Measurements from ENCODE around the gene CACNA1C.

Gene CACNA1C

DNA sequence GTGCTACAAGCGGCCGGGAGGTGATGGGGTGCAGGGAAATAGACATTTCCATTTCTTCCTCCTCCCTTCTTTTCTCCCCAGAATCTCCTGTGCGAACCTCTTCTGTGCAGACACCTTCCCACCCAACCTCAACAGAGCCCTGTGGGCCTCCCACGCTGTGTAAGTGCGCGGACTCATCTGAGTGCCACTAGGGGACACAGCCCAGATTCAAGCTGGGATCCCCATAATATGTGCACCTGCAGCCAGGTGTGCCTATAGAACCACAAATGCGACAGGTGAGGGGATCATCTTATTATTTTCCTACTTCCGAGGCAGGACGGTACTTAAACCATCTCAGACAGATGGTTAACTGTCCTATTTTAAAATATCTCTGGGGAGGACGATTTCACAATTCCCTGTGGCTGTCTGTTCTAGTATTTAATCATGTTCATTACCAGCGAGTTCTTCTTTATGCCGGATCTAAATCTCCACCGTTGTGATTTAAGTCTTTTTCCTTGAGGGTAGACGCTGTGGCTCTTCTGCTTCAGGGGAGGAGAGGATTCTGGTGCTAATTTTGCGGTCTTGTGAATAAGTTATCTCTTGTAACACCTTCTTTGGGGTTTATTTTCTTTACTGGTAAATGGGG lies 17.2 kb upstream of the CACNA1C start:
- FAIRE-seq = no peak

DNA sequence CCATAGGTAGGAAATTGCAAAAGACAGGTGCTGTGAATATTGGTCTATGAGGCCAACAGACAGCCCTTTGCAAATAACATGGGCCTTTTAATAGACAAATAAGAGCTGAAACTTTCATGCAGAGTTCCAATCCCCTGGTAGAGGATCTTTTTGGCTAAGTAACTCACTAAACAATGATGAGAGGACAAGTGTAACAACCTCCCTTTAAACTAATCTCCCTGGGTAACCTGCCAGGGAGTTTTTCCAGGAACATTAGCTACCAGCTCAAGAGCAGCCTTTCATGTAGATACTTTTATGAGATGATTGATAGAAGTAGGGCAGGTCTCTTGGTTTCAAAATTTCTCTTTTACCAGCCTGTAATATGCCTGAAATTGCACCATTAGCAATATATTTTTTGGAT lies 13.8 kb upstream of the CACNA1C start:
- FAIRE-seq = no peak

DNA sequence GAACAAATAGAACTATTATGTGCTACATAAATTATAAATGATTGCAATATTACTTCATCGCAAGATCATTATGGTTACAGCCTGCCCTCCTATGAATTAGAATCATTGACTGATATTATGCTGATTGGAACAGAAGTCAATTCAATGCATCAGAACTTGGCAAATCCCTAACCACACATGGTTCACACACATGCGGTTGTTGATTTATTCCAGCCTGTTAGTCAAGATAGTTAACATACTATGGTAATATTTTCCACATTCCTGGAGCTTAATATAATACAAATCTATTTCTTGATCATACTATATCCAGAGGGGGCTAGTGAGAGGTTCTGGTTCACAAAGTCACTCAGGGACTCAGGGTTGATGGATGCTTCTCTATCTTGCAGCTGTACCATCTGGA lies 9.7 kb upstream of the CACNA1C start:
- FAIRE-seq = no peak

DNA sequence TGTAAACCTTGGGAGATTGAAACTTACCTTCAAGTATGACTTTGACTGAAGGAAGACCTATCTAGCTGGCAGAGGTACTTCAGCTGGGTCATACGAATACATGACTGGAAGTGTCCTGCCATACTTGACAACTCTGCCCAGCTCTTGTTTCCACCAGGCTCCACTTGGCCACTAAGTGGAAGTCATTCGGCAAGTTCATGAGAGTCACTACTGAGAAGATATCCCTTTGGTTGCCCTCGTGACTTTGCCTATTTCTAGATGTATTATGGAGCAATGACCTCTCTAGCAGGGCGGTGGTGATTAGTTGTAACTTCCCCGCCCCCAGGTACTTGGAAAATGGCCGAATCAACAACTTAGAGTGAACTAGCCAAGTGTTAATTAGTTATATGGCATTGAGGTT lies 8.6 kb upstream of the CACNA1C start:
- no peak for FAIRE-seq

DNA sequence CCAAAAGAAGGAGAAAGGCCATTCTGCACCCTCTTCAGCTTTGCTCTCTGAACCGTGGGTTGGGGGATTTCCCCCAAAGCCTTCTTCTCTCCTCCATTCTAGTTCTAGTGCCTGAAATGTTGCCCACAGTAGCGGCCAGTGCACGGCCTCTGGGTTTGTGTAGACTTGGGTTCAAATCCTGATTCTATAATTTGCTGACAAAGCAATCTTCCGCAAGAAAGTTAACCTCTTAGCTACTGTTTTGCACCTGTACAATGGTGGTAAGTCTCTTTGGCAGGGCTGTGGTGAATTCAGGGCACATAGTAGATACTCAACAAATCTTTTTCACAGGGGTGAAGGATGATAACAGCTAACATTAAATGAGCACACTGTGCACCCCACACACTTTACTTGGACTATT lies 5.8 kb upstream of the CACNA1C start:
- FAIRE-seq = no peak

DNA sequence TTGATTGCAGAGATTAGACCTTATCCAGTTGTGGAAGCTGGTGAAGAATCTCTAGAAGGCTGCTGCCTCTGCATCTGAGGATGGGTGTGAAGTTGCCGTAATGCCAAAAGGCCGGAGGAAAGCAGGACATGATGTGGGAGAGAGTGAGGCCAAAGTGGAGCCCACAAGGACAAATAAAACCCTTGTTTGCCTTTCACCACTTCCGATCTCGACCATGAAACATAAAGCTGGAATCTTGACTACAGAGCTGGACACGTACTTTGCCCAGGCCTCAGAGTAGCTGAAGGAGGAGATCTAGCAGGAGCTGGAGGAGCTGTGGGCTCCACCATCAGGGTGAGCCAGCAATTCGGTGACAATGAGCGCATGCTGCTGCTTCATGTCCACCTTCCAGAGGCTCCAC lies 5.0 kb upstream of the CACNA1C start:
- no peak for FAIRE-seq

DNA sequence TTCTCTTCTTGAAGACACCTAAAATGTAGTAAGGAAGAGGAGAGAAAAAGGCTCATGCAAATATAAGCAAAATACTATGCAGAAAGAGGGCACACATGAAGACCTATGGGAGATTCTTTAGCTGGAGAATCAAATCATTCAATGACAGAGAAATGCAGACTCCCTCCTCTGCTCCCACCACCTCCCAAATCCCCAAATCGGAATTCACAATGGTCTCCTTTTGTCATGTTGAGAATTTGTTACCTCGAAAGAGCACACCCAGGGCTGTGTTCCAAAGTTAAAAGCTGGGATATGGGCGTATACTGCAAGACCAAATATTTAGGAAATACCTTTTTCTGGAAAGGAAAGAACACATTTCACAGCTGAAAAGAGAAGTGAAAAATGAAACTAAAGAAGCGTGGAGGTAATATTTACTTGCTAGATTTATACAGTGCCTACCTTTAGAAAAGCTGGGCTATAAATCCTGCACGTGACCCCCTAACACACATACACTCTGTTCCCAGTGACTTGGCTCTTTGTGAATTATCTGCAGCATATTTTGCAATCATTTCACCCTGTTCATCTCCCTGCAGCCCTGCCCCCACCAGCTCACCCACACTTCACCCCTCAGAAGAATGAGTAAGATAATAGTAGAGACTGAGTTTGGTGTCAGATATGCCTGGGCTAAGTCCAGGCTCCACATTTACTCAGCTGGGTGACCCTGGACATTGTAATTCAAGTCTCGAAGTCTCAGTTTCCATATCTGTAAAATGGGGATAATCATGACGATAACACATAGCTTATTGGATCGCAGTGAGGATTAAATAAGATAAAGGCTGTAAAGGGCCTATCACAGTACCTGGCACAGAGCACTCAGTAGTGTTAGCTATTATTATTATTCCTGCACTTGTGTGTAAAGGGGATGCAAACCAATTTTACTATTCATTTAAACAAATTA lies 2.9 kb upstream of the CACNA1C start:
- FAIRE-seq = no peak

DNA sequence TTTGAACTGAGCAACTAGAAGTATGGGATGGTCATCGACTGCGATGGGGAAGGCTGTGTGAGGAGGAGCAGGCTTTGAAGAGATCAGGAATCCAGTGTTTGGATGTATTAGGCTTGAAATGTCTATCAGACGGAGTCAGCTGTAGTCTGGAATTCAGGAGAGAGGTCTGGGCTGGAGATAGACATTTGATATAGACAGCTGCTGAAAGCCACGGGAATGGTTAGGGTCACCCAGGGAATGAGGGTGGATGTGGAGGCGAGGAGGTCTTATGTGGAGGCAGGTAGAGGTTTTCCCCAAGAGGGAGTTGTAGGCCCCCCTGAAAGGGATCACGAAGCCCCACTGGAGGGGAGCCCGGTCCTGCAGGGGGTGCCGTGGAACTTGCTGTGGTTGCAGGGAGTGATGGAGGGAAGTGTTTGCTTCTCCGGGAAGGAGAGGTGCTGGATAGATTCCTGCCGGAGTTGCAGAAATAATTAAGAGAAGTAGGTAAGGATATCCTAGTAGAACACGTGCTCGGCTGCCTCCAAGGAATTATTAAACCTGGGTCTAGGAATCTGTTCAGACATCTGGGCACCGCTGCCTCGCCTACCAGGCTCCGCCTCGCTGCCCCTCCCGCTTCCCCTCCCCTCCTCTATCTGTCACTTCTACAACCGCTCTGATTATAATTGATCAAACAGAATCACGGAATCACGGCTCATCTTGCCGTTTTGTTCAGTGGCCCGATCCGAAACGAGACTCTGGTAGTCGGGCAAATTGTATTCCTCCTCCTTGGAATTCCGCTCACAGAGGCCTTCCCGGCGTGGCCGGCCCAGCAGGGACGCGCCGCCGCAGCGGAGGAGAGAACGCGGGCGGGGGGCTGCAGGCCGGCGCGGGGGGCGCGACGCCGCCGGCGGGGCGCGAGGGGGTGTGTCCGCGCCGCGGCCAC lies 826 bp upstream of the CACNA1C start:
- FAIRE-seq = no peak

DNA sequence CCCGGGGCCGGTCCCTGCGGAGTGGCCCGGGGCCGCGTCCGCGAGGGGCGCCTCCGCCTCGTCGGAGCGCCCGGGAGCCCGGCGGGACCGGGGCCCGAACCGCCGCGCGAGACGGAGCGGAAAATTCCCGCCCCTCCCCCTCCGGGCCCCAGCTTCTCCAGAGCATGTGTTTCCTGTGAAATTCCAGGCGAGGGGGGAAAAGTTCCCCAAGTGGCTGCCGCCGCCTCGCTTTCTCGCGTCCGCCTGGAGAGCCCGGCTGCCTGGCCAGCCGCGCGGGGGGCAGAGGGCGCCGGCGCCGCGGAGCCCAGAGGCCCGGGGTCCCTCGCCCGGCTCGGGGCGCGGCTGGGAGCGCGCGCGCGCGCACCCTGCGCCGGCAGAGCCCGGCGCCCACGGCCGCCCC lies 904 bp downstream of the CACNA1C start:
- FAIRE-seq = no peak

DNA sequence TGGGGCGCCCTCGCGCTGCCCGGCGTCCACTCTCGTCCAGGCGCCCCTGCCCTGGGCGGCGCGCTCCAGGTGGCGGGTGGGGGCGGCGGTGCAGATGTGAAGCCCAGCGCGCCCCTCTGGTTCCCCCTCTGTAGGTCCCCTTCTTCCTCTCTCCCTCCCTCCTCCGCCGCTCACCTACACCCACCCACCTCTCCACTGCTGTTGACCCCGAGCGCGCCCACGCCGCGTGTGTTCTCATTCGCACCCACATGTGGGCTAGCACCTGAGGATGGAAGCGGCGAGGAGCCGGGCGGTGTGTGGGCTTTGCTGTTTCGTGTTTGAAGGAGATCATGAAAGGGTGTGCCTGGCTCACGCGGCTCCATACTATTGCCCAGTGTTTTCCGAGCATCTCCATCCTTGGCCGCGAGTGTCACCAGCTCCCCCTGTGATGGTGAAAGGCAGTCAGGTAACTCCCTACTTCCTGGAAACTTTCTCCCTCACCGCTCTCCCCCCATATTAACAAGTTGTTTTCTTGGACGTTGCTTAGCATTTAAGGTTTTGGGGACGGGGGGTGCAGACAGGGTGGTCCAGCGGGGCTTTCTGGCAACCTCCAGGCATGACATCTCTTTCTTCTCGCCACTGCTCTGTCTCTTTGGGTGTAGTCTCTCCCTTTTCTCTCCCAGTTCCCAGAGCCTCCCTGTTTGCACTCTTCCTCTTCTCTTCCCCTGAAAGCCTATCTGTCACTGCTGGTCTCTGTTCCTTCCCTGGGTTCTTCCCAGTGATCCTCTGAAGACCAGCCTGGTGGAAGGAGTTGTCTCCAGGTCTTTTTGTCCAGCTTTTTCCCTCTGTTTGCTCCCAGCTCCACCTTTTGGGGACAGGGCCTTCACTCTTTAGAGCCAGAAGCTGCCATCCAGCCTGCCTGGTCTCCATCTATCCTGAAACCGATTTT lies 1.6 kb downstream of the CACNA1C start:
- FAIRE-seq = no peak

DNA sequence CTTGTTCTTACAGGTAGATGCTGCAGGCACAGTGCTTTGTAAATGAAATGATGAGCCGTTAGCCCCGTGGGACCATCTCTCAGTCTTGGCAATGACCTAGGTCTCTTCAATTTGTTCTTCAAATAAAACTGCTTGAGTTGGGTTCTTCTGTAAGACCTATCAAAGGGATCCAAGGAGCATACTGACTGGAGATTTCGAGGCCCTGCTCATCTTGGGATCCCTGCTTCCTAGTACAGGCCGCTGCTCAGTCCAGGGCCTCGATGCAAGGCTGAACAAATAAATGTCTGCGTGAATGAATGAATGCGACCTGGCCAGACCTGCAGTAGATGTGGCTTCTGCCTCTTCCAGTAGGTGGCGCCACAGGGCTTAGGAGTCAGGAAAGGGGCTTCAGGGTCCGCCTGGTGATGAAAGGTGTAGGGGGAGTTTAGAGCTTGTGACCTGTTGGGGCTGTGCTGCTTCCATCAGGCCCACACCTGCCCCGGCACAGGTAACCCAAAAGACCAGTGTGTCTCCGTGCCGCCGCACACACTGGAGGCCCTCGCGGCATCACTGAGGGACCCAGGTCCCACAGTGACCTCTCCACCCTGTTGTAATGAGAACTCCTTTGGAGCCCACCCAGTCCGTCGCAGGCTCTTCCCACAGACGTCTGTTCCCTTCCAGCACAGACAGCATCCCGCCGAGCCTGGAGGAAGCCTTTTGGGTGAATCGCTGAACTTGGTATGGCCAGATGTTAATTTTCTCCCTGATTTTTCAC lies 4.4 kb downstream of the CACNA1C start:
- FAIRE-seq = no peak

DNA sequence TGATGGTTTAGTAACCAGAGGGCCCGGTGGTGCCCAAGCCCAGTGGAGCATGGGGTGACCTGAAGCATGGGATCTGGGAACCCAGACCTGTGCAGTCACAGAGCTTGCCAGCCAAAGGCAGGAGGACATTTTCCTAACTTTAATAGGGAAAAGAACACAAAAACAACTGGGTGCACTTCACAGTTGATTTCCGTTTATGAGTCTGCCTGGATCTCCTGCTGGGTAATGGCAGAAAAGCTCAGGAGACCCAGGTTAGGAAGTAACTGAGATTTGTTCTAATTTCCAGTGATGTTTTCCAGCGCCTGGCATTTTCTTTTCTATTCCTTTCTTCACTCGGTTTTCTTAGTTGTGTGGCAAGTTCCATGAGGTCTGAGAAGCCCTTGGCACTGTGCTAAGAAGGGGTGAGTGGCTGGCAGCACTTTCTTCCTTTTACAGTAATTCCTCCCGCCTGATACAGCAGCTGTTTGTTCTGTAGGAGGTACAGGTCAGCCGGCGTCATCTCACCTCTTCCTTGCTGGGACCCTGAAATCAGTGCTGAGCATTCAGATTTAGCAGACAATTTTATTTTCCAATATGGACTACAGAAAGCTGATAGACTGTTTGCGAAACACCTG lies 5.1 kb downstream of the CACNA1C start:
- FAIRE-seq = no peak

DNA sequence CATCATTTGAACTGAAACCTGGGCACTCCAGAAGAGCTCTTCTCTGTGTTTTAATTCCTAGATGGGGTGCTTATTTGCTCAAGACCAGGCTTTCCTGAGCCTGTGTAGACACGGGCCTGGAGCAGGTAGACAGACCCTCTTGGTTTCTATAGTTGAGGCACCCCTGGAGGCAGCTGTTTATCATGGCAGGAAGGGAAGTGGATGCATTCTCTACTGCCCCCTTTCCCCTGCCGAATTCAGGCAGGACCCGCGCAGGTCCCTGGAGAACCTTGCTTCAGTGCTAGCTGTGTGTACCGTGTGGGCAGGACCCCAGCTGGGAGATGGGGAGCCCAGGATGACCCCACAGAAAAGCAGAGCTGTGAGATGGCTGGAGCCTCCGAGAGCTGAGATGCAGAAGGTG lies 6.0 kb downstream of the CACNA1C start:
- no peak for FAIRE-seq

DNA sequence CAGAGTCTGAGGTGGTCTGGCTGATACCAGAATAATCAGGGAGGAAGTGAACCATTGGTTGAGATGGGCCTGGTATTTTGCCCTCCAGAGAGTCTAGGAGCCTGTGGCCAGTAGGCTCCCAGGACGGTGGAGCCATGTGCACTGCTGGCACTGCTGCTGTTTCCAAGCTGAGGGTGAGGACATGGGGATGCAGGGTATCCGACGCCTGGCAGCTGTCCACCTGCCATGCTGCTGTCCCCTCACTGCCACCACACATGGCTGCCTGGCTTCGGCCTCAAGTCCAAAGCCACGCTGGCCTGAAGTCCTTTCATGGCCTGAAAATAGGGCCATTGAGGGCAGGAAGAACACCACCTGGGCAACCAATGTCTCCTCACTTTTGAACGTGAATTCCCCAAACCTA lies 8.6 kb downstream of the CACNA1C start:
- FAIRE-seq = no peak

DNA sequence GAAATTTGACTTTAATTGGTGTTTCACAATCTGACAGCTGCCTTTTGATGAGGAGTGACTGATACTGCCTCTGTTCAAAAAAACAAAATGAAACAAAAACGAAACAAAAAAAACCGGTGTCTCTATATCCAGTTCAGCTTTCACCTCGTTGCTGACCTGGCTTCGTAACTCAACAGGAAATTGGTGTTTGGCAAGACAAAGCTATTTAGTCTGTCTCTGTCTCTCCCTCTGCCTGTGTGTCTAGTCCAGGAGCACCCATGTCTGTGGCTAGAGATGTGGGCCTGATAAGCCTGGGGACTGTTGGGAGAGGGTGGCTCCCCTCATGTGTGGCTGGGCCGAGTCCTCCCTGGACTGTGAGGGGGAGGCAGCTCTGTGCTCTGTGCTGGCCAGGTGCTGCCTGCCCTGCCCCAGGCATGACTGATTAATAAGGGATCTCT lies 11.3 kb downstream of the CACNA1C start:
- no peak for FAIRE-seq

DNA sequence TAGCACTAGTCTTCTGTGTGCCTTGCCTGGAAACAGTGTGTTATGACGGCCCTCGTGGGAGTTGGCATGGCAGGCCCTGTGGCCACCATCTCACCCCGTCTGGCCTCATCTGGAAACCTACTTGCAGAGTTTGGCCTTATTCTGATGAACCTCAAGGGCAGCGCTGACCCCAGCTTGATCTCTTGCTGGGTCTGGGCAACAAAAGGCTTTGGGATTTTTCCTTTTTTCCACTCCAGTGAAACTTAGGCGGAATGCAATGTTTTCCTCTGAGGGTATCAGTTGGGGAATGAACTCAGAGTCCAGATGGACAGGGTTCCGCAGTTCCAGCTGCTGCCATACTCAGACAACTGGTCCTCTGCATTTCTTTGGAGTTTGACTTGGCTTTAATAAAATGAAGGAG lies 15.9 kb downstream of the CACNA1C start:
- no peak for FAIRE-seq

DNA sequence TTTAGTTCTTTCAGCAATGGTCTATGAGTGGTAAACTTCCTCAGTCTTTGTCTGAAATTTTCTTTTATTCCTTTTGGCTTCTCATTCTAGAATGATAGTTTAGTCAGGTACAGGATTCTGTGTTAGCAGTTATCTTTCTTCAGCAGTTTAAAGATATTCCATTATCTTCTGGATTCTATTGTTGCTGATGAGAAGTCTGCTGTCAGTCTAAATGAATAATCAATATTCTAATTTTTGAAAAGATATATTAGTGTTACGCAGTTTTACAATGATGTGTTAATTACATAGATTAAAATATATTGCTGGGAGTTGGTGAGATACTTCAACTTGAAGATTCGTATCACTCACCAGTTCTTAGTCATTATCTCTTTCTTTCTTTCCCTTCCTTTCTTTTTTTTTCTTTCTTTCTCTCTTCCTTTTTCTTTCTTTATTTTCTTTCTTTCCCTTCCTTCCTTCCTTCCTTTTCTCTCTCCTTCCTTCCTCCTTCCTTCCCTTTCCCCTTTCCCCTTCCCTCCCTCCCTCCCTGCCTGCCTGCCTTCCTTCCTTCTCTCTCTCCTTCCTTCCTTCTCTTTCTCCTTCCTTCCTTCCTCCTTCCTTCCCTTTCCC lies 17.8 kb downstream of the CACNA1C start:
- FAIRE-seq = no peak

DNA sequence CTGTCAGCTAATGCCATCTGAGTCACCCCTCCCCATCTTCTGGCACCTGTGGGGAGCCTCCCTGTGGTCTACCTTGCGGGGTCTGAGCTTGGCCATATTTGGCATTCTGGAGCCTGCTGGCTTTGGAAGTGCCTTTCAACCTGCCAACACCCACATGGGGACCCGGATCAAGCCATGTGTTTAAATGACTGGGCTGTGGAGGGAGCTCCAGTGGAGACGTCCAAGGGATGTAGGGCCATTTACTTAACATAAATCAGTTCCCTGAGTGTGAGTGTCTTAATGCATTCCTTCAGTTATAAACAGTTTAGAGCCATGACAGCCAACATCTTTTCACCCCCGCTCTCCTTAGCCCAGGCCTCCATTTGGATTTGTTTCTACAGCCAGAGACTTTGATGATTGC lies 22.0 kb downstream of the CACNA1C start:
- no peak for FAIRE-seq

DNA sequence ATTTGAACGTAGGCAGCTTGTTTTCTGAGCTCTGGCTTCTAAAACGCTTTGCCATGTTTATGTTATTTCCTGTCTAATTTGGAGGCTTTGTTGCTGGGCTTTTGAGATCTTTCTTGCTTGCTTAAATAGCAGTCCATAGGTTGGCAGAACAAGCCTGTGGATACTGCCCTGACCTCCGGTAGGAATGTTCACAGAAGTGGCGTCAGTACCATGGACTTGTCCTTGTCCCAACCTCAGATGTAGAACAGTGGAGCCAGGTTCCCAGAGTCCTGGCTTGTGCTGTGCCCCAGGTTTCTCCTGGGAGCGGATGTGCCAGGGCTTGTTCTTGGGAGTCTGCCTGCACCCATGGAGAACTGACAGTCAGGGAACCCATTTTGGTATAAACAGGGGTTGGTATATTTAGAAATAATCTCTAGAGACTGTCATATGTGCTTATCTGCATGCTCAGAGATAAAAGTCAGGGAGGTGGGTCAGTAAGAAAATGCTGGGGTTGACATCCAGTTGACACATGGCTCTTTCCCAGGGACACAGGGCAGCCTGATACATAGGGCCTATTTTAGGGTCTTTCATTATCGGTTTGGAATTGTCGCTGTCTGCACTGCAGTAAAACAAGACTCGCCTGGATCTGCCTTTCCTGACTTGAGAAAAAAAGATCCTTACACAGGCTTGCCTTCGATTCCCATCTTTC lies 22.9 kb downstream of the CACNA1C start:
- no peak for FAIRE-seq

DNA sequence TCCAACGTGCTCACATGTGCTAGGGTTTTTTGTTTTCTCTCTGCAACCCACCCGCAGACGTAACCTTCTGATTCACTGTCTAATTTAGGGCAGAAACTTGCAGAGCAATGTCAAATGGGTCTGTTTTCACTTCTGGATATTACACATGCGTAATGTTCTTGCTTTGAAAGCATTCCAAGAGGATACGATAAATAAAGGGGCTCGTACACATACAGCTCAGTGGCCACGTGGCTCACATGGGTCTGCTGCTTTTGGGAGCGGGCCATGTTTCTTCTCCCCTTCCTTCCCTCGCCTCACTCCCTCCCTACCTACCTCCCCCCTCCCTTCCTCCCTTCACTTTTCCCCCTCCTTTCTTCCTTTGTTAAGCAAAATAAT lies 23.4 kb downstream of the CACNA1C start:
- no peak for FAIRE-seq
